ENCODE measurements around the gene FKBP6. TPM values are rescaled to one million over a fixed set of nuclear protein-coding genes. Genes with fewer than 3 reads are reported as not detected.
A peak's percentile ranks its signal among the peaks of the same experiment; 100 is the strongest.

The FKBP6 gene
- total and polyA plus RNA-seq, 9 of the 15 experiments (the other 6 are each of a cell fraction or from before 2014, with no cell fraction given), result not detected

DNA sequence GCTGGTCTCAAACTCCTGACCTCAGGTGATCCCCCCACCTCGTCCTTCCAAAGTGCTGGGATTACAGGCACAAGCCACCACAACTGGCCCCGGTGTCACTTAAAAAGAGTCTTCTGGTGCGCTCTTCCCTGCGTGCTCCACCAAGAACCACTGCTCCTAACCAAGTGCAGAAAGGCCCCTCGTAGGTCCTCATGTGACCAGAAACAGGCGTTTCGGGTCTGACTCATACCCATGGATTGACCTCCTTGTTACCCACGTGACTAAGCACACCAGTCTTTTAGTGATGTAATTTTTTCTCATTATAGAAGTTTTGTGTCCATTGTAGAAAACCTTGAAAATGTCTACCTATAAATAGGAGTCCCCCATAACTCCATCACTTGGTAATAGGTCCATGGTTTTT, 13.9 kb downstream of the FKBP6 start (continued):
- no peak for TF ChIP-seq THAP12 (CRISPR knock-in tag; IDR thresholded peaks at IDR 0.05)
- TF ChIP-seq ZNF23 (CRISPR knock-in tag; IDR thresholded peaks at IDR 0.05), result no peak
- TF ChIP-seq, protein P1, sequence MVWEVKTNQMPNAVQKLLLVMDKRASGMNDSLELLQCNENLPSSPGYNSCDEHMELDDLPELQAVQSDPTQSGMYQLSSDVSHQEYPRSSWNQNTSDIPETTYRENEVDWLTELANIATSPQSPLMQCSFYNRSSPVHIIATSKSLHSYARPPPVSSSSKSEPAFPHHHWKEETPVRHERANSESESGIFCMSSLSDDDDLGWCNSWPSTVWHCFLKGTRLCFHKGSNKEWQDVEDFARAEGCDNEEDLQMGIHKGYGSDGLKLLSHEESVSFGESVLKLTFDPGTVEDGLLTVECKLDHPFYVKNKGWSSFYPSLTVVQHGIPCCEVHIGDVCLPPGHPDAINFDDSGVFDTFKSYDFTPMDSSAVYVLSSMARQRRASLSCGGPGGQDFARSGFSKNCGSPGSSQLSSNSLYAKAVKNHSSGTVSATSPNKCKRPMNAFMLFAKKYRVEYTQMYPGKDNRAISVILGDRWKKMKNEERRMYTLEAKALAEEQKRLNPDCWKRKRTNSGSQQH (CRISPR knock-in tag; IDR thresholded peaks at IDR 0.05), result no peak
- TF ChIP-seq RCOR1 (IDR thresholded peaks at IDR 0.05; ENCODE audit: borderline replicate concordance in 1 of 2, low read depth in 2 of 2, low read length in 2 of 2), result 0 out of 4 replicates have a peak, but pooled peaks of 1 of the 2 experiments have one; percentile 8
- TF ChIP-seq PHF8 (IDR thresholded peaks at IDR 0.05; ENCODE audit: borderline replicate concordance, low read length), result no peak
- TF ChIP-seq CTCF (IDR thresholded peaks at IDR 0.05 in 2 of 3, conservative IDR thresholded peaks at IDR 0.05 in 1 of 3; ENCODE audit: insufficient read depth in 2 of 3, low read depth in 1 of 3, low read length in 3 of 3), result no peak
- TF ChIP-seq MYC (IDR thresholded peaks at IDR 0.05; ENCODE audit: low read depth, low read length), result 0 out of 2 replicates have a peak, but pooled peaks have one; percentile 22
- TF ChIP-seq MYC (CRISPR knock-in tag; IDR thresholded peaks at IDR 0.05; ENCODE audit: borderline replicate concordance, low read depth), result no peak
- no peak for TF ChIP-seq SPI1 (IDR thresholded peaks at IDR 0.05; ENCODE audit: borderline replicate concordance, low read depth, low read length)
- TF ChIP-seq RBFOX2 (IDR thresholded peaks at IDR 0.05; ENCODE audit: low read depth, low read length), result no peak
- peak; percentile 10; the same call in 1 of the 2 replicates for TF ChIP-seq GMEB1 (CRISPR knock-in tag; IDR thresholded peaks at IDR 0.05)
- TF ChIP-seq, protein P2, sequence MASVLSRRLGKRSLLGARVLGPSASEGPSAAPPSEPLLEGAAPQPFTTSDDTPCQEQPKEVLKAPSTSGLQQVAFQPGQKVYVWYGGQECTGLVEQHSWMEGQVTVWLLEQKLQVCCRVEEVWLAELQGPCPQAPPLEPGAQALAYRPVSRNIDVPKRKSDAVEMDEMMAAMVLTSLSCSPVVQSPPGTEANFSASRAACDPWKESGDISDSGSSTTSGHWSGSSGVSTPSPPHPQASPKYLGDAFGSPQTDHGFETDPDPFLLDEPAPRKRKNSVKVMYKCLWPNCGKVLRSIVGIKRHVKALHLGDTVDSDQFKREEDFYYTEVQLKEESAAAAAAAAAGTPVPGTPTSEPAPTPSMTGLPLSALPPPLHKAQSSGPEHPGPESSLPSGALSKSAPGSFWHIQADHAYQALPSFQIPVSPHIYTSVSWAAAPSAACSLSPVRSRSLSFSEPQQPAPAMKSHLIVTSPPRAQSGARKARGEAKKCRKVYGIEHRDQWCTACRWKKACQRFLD (CRISPR knock-in tag; IDR thresholded peaks at IDR 0.05), result no peak; the same call in 1 of the 2 replicates
- TF ChIP-seq POLR2G (IDR thresholded peaks at IDR 0.05; ENCODE audit: low read depth, low read length), result no peak
- peak; percentile 83 for TF ChIP-seq TFE3 (CRISPR knock-in tag; IDR thresholded peaks at IDR 0.05)
- 0 out of 2 replicates have a peak, but pooled peaks have one; percentile 22 for TF ChIP-seq NFE2 (IDR thresholded peaks at IDR 0.05; ENCODE audit: low read depth)
- no peak for TF ChIP-seq KLF6 (CRISPR knock-in tag; IDR thresholded peaks at IDR 0.05; ENCODE audit: borderline replicate concordance)
